HepG2 (cell line): Measurements from ENCODE around the gene CTNNA2. TPM values are rescaled to one million over a fixed set of nuclear protein-coding genes. Genes with fewer than 3 reads are reported as not detected.

ENCODE experiments used
- ATAC-seq: fragments of 200-7000 bp; cut with Tn5 transposase; 3 replicates; pipeline ENCODE4 v1.9.1; 2020; ENCODE audit warnings: mild to moderate bottlenecking, moderate library complexity
- BruUV-seq: library from RNA; stranded (reverse); fragments of 400-500 nt; replicated peaks from 2 replicates; lab custom pipeline; 2021; lab: Mats Ljungman, UMichigan
- CTCF ChIA-PET: fragments of 300-600 bp; formaldehyde crosslinking; extraction: SDS; loops from one replicate; lab custom pipeline; 2021; ENCODE audit warnings: low total read pairs, inconsistent platforms, low intra/inter-chr PET ratio; lab: Yijun Ruan, JAX
- POLR2A ChIA-PET: fragments of 350-600 bp; sonication (Branson Sonifier 250); formaldehyde crosslinking; loops from one replicate; lab custom pipeline; 2020; ENCODE audit warnings: antibody characterized with exemption, inconsistent platforms; lab: Yijun Ruan, JAX
- DNase-seq: peaks from one replicate; pipeline ENCODE4 v3.0.0-alpha.2; 2015; ENCODE audit warnings: low spot score
- FAIRE-seq: peaks from 3 replicates; lab custom pipeline; 2011; peaks lifted over from hg19 to GRCh38; lab: Jason Lieb, UNC
- H2AFZ ChIP-seq: one replicate; pipeline ENCODE4 v1.6.1; 2011; ENCODE audit warnings: low read length, inconsistent platforms
- H3K27ac ChIP-seq: fragments of 300-600 bp; 3 replicates; pipeline ENCODE4 v1.8.0; 2011; ENCODE audit warnings: mixed run types, mild to moderate bottlenecking, mixed read lengths, low read length, inconsistent platforms; ENCODE audit not compliant: insufficient read depth; ENCODE audit errors: extremely low read length
- H3K27me3 ChIP-seq, 2 experiments: fragments of 200-600 bp in 1 of 2; 2 replicates in 1 of 2; 3 replicates in 1 of 2; pipeline versions ENCODE4 v1.6.0 to v1.8.0; 2011; ENCODE audit warnings: low read length in 2 of 2, mild to moderate bottlenecking in 2 of 2, moderate library complexity in 2 of 2, inconsistent platforms in 1 of 2; ENCODE audit not compliant: insufficient read depth in 2 of 2, control insufficient read depth in 1 of 2
- H3K36me3 ChIP-seq, 2 experiments: fragments of 200-600 bp in 1 of 2; replicated peaks in 1 of 2; 2 replicates in 1 of 2; 3 replicates in 1 of 2; pipeline versions ENCODE4 v1.5.1 to v1.8.0; 2011; ENCODE audit warnings: low read length in 2 of 2, inconsistent platforms in 1 of 2; ENCODE audit not compliant: insufficient read depth in 2 of 2, control insufficient read depth in 1 of 2
- H3K4me1 ChIP-seq: 2 replicates; pipeline ENCODE4 v1.5.1; 2012; ENCODE audit warnings: low read length, inconsistent platforms; ENCODE audit not compliant: insufficient read depth
- H3K4me2 ChIP-seq: 2 replicates; pipeline ENCODE4 v1.6.0; 2011; ENCODE audit warnings: low read depth, low read length, inconsistent platforms
- H3K4me3 ChIP-seq, 3 experiments: fragments of 200-600 bp in 1 of 3; sonication (generic), shearing (Covaris generic) in 1 of 3; replicated peaks in 1 of 3; 2 replicates each; pipeline ENCODE4 v1.5.1; 2011 to 2016; ENCODE audit warnings: low read length in 3 of 3, inconsistent platforms in 2 of 3, low read depth in 2 of 3, mild to moderate bottlenecking in 2 of 3, control low read depth in 1 of 3, mixed read lengths in 1 of 3; ENCODE audit not compliant: insufficient read depth in 1 of 3
- H3K79me2 ChIP-seq: one replicate; pipeline ENCODE4 v1.6.1; 2011; ENCODE audit warnings: low read length, inconsistent platforms; ENCODE audit not compliant: insufficient read depth
- H3K9ac ChIP-seq: 2 replicates; pipeline ENCODE4 v1.6.0; 2011; ENCODE audit warnings: mild to moderate bottlenecking, low read depth, low read length, inconsistent platforms; ENCODE audit not compliant: insufficient read depth
- H3K9me3 ChIP-seq: 2 replicates; pipeline ENCODE4 v1.5.1; 2012; ENCODE audit warnings: mild to moderate bottlenecking, low read length
- H4K20me1 ChIP-seq: 2 replicates; pipeline ENCODE4 v1.6.0; 2011; ENCODE audit warnings: inconsistent platforms, mild to moderate bottlenecking, low read length, moderate library complexity; ENCODE audit not compliant: insufficient read depth
- ADNP ChIP-seq: sonication (generic); formaldehyde crosslinking; IDR thresholded peaks from 2 replicates; pipeline ENCODE4 v1.4.0; 2020; ENCODE audit warnings: missing genetic modification reagents
- AHR ChIP-seq: IDR thresholded peaks from 2 replicates; pipeline ENCODE4 v1.6.1; 2018; ENCODE audit warnings: missing genetic modification reagents, missing compliant biosample characterization
- ERF ChIP-seq: IDR thresholded peaks from 2 replicates; pipeline ENCODE4 v1.6.1; 2018; ENCODE audit warnings: missing biosample characterization, missing genetic modification reagents
- FIP1L1 ChIP-seq: fragments of 200-400 bp; formaldehyde crosslinking; IDR thresholded peaks from 2 replicates; pipeline ENCODE4 v1.6.1; 2018; ENCODE audit warnings: low read depth, mild to moderate bottlenecking, low read length, moderate library complexity, borderline replicate concordance; ENCODE audit not compliant: insufficient read depth
- KDM1A ChIP-seq: IDR thresholded peaks from 2 replicates; pipeline ENCODE4 v1.6.1; 2016; ENCODE audit warnings: missing compliant biosample characterization
- MED13 ChIP-seq: sonication (generic); formaldehyde crosslinking; IDR thresholded peaks from 2 replicates; pipeline ENCODE4 v1.5.0; 2020; ENCODE audit warnings: missing genetic modification reagents
- MTF2 ChIP-seq: sonication (generic); formaldehyde crosslinking; IDR thresholded peaks from 2 replicates; pipeline ENCODE4 v1.5.0; 2020; ENCODE audit warnings: missing genetic modification reagents, borderline replicate concordance
- RFX3 ChIP-seq: IDR thresholded peaks from 2 replicates; pipeline ENCODE4 v1.6.1; 2016; ENCODE audit warnings: missing biosample characterization, missing genetic modification reagents
- SKIL ChIP-seq: sonication (generic); formaldehyde crosslinking; IDR thresholded peaks from 2 replicates; pipeline ENCODE4 v1.8.0; 2022; ENCODE audit warnings: missing genetic modification reagents, mild to moderate bottlenecking, moderate library complexity, borderline replicate concordance
- SNAPC2 ChIP-seq: sonication (generic); formaldehyde crosslinking; IDR thresholded peaks from 2 replicates; pipeline ENCODE4 v1.8.1; 2022; ENCODE audit warnings: mild to moderate bottlenecking, missing genetic modification reagents
- TCF12 ChIP-seq, 2 experiments: fragments of 450-650 bp in 1 of 2; sonication (generic) in 1 of 2; formaldehyde crosslinking in 1 of 2; IDR thresholded peaks; 2 replicates each; pipeline versions ENCODE4 v1.6.1 to v1.8.0; 2017 to 2022; ENCODE audit warnings: antibody characterized with exemption in 1 of 2, mild to moderate bottlenecking in 1 of 2, missing genetic modification reagents in 1 of 2, moderate library complexity in 1 of 2
- TERF1 ChIP-seq: sonication (generic); formaldehyde crosslinking; IDR thresholded peaks from 2 replicates; pipeline ENCODE4 v1.8.0; 2022; ENCODE audit warnings: mild to moderate bottlenecking, missing genetic modification reagents, moderate library complexity
- THYN1 ChIP-seq: sonication (generic); formaldehyde crosslinking; IDR thresholded peaks from 2 replicates; pipeline ENCODE4 v1.8.1; 2023; ENCODE audit warnings: low read depth, mild to moderate bottlenecking, moderate library complexity, missing genetic modification reagents, borderline replicate concordance
- ZBTB7B ChIP-seq: sonication (generic); formaldehyde crosslinking; IDR thresholded peaks from 2 replicates; pipeline ENCODE4 v1.4.0; 2020; ENCODE audit warnings: missing genetic modification reagents
- ZFP62 ChIP-seq: sonication (generic); formaldehyde crosslinking; IDR thresholded peaks from 2 replicates; pipeline ENCODE4 v1.4.0; 2020; ENCODE audit warnings: missing genetic modification reagents
- ZNF136 ChIP-seq: sonication (generic); formaldehyde crosslinking; IDR thresholded peaks from 2 replicates; pipeline ENCODE4 v1.8.1; 2022; ENCODE audit warnings: low read depth, mild to moderate bottlenecking, moderate library complexity, missing genetic modification reagents
- ZNF17 ChIP-seq: sonication (generic); formaldehyde crosslinking; IDR thresholded peaks from 2 replicates; pipeline ENCODE4 v1.5.0; 2020; ENCODE audit warnings: mild to moderate bottlenecking, missing genetic modification reagents
- WGBS: methylation state at CpG from one replicate; pipeline ENCODE4 v1.1.6; 2017; ENCODE audit warnings: low lambda C conversion rate; 5-methylcytosine and 5-hydroxymethylcytosine counted together
- in situ Hi-C: cut with HindIII; loops from 2 replicates; pipeline ENCODE4 v1.10.0; 2017; ENCODE audit warnings: low pct_unique_long_range_greater_than_20kb; ENCODE audit not compliant: extremely low pct_ligation_motif_present
- intact Hi-C: fragments of 100-400 bp; cut with micrococcal nuclease; formaldehyde crosslinking; loops from one replicate; pipeline ENCODE4 v1.10.0; 2022; ENCODE audit not compliant: unreplicated experiment
- polyA plus RNA-seq, 8 experiments: library from polyadenylated mRNA; depleted of rRNA in 3 of 8; stranded (reverse) in 7 of 8; unstranded in 1 of 8; fragments of >200 nt; fragmentation: Illumina TruSeq in 4 of 8; extraction: Trizol in 4 of 8; gene quantifications; 2 replicates each; pipeline versions ENCODE4 v1.2.1 to v1.2.3, GENCODE V29; 2011 to 2016; ENCODE audit warnings: low read depth in 4 of 8, missing spikeins in 1 of 8, mixed read lengths in 1 of 8; ENCODE audit not compliant: insufficient read depth in 1 of 8
- total RNA-seq, 5 experiments: library from RNA; depleted of rRNA; stranded (reverse); fragments of >200 nt; fragmentation: Illumina TruSeq; extraction: Trizol; gene quantifications; 2 replicates each; pipeline ENCODE4 v1.2.3, GENCODE V29; 2016; ENCODE audit warnings: low read depth in 1 of 5
- TF ChIP-seq, protein P1 (sequence below): sonication (generic); formaldehyde crosslinking; IDR thresholded peaks from 2 replicates; pipeline ENCODE4 v1.4.0; 2020; ENCODE audit warnings: mild to moderate bottlenecking, low read depth, missing genetic modification reagents

The CTNNA2 gene
- total and polyA plus RNA-seq, 2 of the 13 experiments (the other 11 are each of a cell fraction or from before 2014, with no cell fraction given): not detected

GRCh38 chr2:80291656-80292055 is 778.8 kb downstream of the CTNNA2 start:
- intact Hi-C loops (no loop called here), in situ Hi-C loops (no loop called here)
- DNase-seq: no peak
- FAIRE-seq: no peak
- TF ChIP-seq ADNP (CRISPR knock-in tag): no peak
- no peak for TF ChIP-seq TERF1
- no peak for TF ChIP-seq AHR (CRISPR knock-in tag)
- no peak for TF ChIP-seq ZBTB7B
- no peak for TF ChIP-seq ERF (CRISPR knock-in tag)
- TF ChIP-seq ZFP62 (CRISPR knock-in tag): no peak
- TF ChIP-seq SNAPC2 (CRISPR knock-in tag): no peak
- TF ChIP-seq THYN1: no peak
- no peak for TF ChIP-seq ZNF136 (CRISPR knock-in tag)
- no peak for TF ChIP-seq MED13 (CRISPR knock-in tag)
- TF ChIP-seq RFX3 (CRISPR knock-in tag): no peak
- TF ChIP-seq TCF12 (IDR thresholded peaks at IDR 0.05): no peak
- TF ChIP-seq TCF12 (CRISPR knock-in tag; IDR thresholded peaks at IDR 0.05): no peak
- TF ChIP-seq, protein P1, sequence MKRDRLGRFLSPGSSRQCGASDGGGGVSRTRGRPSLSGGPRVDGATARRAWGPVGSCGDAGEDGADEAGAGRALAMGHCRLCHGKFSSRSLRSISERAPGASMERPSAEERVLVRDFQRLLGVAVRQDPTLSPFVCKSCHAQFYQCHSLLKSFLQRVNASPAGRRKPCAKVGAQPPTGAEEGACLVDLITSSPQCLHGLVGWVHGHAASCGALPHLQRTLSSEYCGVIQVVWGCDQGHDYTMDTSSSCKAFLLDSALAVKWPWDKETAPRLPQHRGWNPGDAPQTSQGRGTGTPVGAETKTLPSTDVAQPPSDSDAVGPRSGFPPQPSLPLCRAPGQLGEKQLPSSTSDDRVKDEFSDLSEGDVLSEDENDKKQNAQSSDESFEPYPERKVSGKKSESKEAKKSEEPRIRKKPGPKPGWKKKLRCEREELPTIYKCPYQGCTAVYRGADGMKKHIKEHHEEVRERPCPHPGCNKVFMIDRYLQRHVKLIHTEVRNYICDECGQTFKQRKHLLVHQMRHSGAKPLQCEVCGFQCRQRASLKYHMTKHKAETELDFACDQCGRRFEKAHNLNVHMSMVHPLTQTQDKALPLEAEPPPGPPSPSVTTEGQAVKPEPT: no peak
- no peak for TF ChIP-seq ZNF17
- no peak for TF ChIP-seq FIP1L1
- no peak for TF ChIP-seq KDM1A
- TF ChIP-seq MTF2 (CRISPR knock-in tag): no peak
- TF ChIP-seq SKIL (CRISPR knock-in tag): no peak
- no peak for ATAC-seq
- no peaks in the 10 kb centered on the region for H3K4me1 ChIP-seq
- H2AFZ ChIP-seq: no peak overlapping the region
- H3K36me3 ChIP-seq: no peaks in the 10 kb centered on the region
- no peaks in the 10 kb centered on the region for H3K79me2 ChIP-seq
- H3K27me3 ChIP-seq: no peaks in the 10 kb centered on the region
- no peaks in the 10 kb centered on the region for H4K20me1 ChIP-seq
- POLR2A ChIA-PET: no interaction called here
- CTCF ChIA-PET: no interaction called here
- H3K9ac ChIP-seq: no peak overlapping the region
- 7% methylated on average over 1 of the region's 1 CpG for WGBS
- H3K9me3 ChIP-seq: no peaks in the 10 kb centered on the region
- no peak overlapping the region for H3K27ac ChIP-seq
- BruUV-seq: no TSS peak
- no peak overlapping the region for H3K4me2 ChIP-seq
- no peak overlapping the region for H3K4me3 ChIP-seq
